Fibroblast of lung (primary cell): Measurements from ENCODE around the gene MMRN2. TPM values are rescaled to one million over a fixed set of nuclear protein-coding genes. Genes with fewer than 3 reads are reported as not detected.

Experiments used
- DNase-seq, 2 donors: peaks; one replicate each; pipeline versions ENCODE4 v3.0.0 to v3.0.0-alpha.2; 2010; ENCODE audit warnings: low read depth in 2 of 2
- H2AFZ ChIP-seq: 2 replicates; pipeline ENCODE4 v1.5.1; 2012; ENCODE audit warnings: low read length, control low read depth, inconsistent platforms
- H3K27ac ChIP-seq: 2 replicates; pipeline ENCODE4 v1.5.1; 2011; ENCODE audit warnings: low read length, control low read depth; ENCODE audit not compliant: insufficient read depth
- H3K27me3 ChIP-seq: 2 replicates; pipeline ENCODE4 v1.5.1; 2011; ENCODE audit warnings: mild to moderate bottlenecking, low read length; ENCODE audit not compliant: control insufficient read depth, insufficient read depth
- H3K36me3 ChIP-seq: 2 replicates; pipeline ENCODE4 v1.5.1; 2011; ENCODE audit warnings: low read length; ENCODE audit not compliant: control insufficient read depth, insufficient read depth
- H3K4me1 ChIP-seq: 2 replicates; pipeline ENCODE4 v1.5.1; 2011; ENCODE audit warnings: low read length; ENCODE audit not compliant: control insufficient read depth, insufficient read depth; ENCODE audit errors: extremely low read depth
- H3K4me2 ChIP-seq: 2 replicates; pipeline ENCODE4 v1.5.1; 2011; ENCODE audit warnings: low read length, control low read depth; ENCODE audit not compliant: insufficient read depth; ENCODE audit errors: extremely low read depth
- H3K4me3 ChIP-seq, 4 experiments: fragments of 200-600 bp in 1 of 4; sonication (generic) in 1 of 4; replicated peaks in 1 of 4; 2 replicates each; pipeline ENCODE4 v1.5.1; 2011 to 2016; ENCODE audit warnings: low read length in 4 of 4, low read depth in 3 of 4, mild to moderate bottlenecking in 3 of 4, control low read depth in 2 of 4, inconsistent platforms in 1 of 4, mixed read lengths in 1 of 4; ENCODE audit not compliant: insufficient read depth in 1 of 4; ENCODE audit errors: control extremely low read depth in 1 of 4
- H3K79me2 ChIP-seq: 2 replicates; pipeline ENCODE4 v1.5.1; 2012; ENCODE audit warnings: mild to moderate bottlenecking, low read length, inconsistent platforms; ENCODE audit not compliant: control insufficient read depth, insufficient read depth
- H3K9ac ChIP-seq: 2 replicates; pipeline ENCODE4 v1.5.1; 2011; ENCODE audit warnings: mild to moderate bottlenecking, low read length, control low read depth; ENCODE audit not compliant: insufficient read depth
- H3K9me3 ChIP-seq: 2 replicates; pipeline ENCODE4 v1.5.1; 2012; ENCODE audit warnings: low read depth, low read length; ENCODE audit not compliant: control insufficient read depth, insufficient read depth
- H4K20me1 ChIP-seq: 2 replicates; pipeline ENCODE4 v1.5.1; 2011; ENCODE audit warnings: low read length; ENCODE audit not compliant: control insufficient read depth, insufficient read depth; ENCODE audit errors: extremely low read depth
- CTCF ChIP-seq, 2 donors: IDR thresholded peaks in 1 of 2; conservative IDR thresholded peaks in 1 of 2; 1 replicate in 1 of 2; 2 replicates in 1 of 2; pipeline ENCODE4 v1.5.1; 2011 to 2012; ENCODE audit warnings: low read length in 2 of 2, control low read depth in 1 of 2, inconsistent platforms in 1 of 2, low read depth in 1 of 2, mild to moderate bottlenecking in 1 of 2
- EZH2 ChIP-seq: IDR thresholded peaks from 2 replicates; pipeline ENCODE4 v1.5.1; 2012; ENCODE audit warnings: low read length, control low read depth, mild to moderate bottlenecking; ENCODE audit errors: missing control alignments
- polyA plus RNA-seq, 2 donors: library from polyadenylated mRNA; depleted of rRNA in 1 of 2; stranded (reverse) in 1 of 2; unstranded in 1 of 2; fragments of >200 nt; gene quantifications; 2 replicates each; pipeline ENCODE4 v1.2.1, GENCODE V29; 2011 to 2012; ENCODE audit warnings: missing spikeins in 1 of 2
- total RNA-seq: library from RNA; depleted of rRNA; stranded (reverse); fragments of >200 nt; gene quantifications from 2 replicates; pipeline ENCODE4 v1.2.1, GENCODE V29; 2014

MMRN2 gene
- total and polyA plus RNA-seq, 2 donors (not counting 1 experiment from before 2014, with no cell fraction given), result 1.5 to 2.1 TPM

GRCh38 chr10:86960003-86960862 is 2.8 kb upstream of the MMRN2 start:
- peak; percentile 83 to 90 for TF ChIP-seq CTCF (conservative IDR thresholded peaks at IDR 0.05 in 1 of 2, IDR thresholded peaks at IDR 0.05 in 1 of 2; ENCODE audit: low read depth in 1 of 2, low read length in 2 of 2)
- no peak for TF ChIP-seq EZH2
- H3K27ac ChIP-seq, result no peak overlapping the region
- H3K4me3 ChIP-seq, result no peak overlapping the region
- no peak overlapping the region for H3K9ac ChIP-seq
- no peak overlapping the region for H2AFZ ChIP-seq
- H3K27me3 ChIP-seq, result no peaks in the 10 kb centered on the region
- H3K4me1 ChIP-seq, result peaks cover 21% of the 10 kb centered on the region
- DNase-seq, result peak; percentile 61 to 74
- no peak overlapping the region for H3K4me2 ChIP-seq
- no peaks in the 10 kb centered on the region for H3K36me3 ChIP-seq
- H3K79me2 ChIP-seq, result no peaks in the 10 kb centered on the region
- H3K9me3 ChIP-seq, result no peaks in the 10 kb centered on the region
- no peaks in the 10 kb centered on the region for H4K20me1 ChIP-seq

- Histone ChIP-seq H3K27me3 (no peaks in the 10 kb centered on the region), H3K4me1 (peaks cover 21% of the 10 kb centered on the region), H4K20me1 (no peaks in the 10 kb centered on the region), H3K36me3 (no peaks in the 10 kb centered on the region), H3K9me3 (no peaks in the 10 kb centered on the region), H3K79me2 (no peaks in the 10 kb centered on the region), H3K9ac (no peak overlapping the region), H2AFZ (no peak overlapping the region), H3K4me2 (no peak overlapping the region), H3K27ac (no peak overlapping the region), H3K4me3 (no peak overlapping the region)
- DNase-seq, result no peak
- TF ChIP-seq EZH2 (no peak), CTCF (conservative IDR thresholded peaks at IDR 0.05 in 1 of 2, IDR thresholded peaks at IDR 0.05 in 1 of 2; ENCODE audit: low read depth in 1 of 2, low read length in 2 of 2) (no peak)
Observed at GRCh38 chr10:86959737-86960002, 2.3 kb upstream of the MMRN2 start.

GRCh38 chr10:86958901-86959736 is 1.7 kb upstream of the MMRN2 start:
- Histone ChIP-seq H3K79me2 (no peaks in the 10 kb centered on the region), H3K4me3 (no peak overlapping the region), H3K4me2 (peak overlapping the region; percentile 16), H3K27me3 (no peaks in the 10 kb centered on the region), H3K4me1 (peaks cover 21% of the 10 kb centered on the region), H2AFZ (peak overlapping the region; percentile 16), H3K9ac (no peak overlapping the region), H3K9me3 (no peaks in the 10 kb centered on the region), H4K20me1 (no peaks in the 10 kb centered on the region), H3K36me3 (no peaks in the 10 kb centered on the region), H3K27ac (peak overlapping the region; percentile 22)
- TF ChIP-seq EZH2, result no peak
- no peak for TF ChIP-seq CTCF (conservative IDR thresholded peaks at IDR 0.05 in 1 of 2, IDR thresholded peaks at IDR 0.05 in 1 of 2; ENCODE audit: low read depth in 1 of 2, low read length in 2 of 2)
- peak; percentile 69 to 77 for DNase-seq
